PC-9 (cell line): ENCODE data around the gene TRAPPC3. TPM values are rescaled to one million over a fixed set of nuclear protein-coding genes. Genes with fewer than 3 reads are reported as not detected.

Experiments used
- BruUV-seq: library from RNA; stranded (reverse); fragments of 400-500 nt; replicated peaks from 2 replicates; lab custom pipeline; 2021; lab: Mats Ljungman, UMichigan
- CTCF ChIA-PET: fragments of 300-600 bp; sonication (Branson Sonifier 250); formaldehyde crosslinking; loops from one replicate; lab custom pipeline; 2022; ENCODE audit warnings: antibody characterized with exemption; lab: Charles Lee
- POLR2A ChIA-PET: fragments of 300-600 bp; sonication (Branson Sonifier 250); formaldehyde crosslinking; loops from one replicate; lab custom pipeline; 2022; ENCODE audit warnings: antibody characterized with exemption; ENCODE audit not compliant: unreplicated experiment; lab: Charles Lee
- DNase-seq, 2 experiments: peaks; one replicate each; pipeline versions ENCODE4 v3.0.0 to v3.0.0-alpha.2; 2015 to 2022; ENCODE audit warnings: mixed read lengths in 1 of 2
- H2AFZ ChIP-seq: fragments of 200-600 bp; sonication (generic); 2 replicates; pipeline ENCODE4 v1.8.1; 2017; ENCODE audit warnings: antibody characterized with exemption
- H3F3A ChIP-seq: fragments of 200-600 bp; sonication (generic); 2 replicates; pipeline ENCODE4 v1.8.1; 2017; ENCODE audit warnings: antibody characterized with exemption, mild to moderate bottlenecking, low read depth; ENCODE audit not compliant: insufficient read depth
- H3K27ac ChIP-seq: fragments of 200-600 bp; sonication (generic); 2 replicates; pipeline ENCODE4 v1.6.1; 2016; ENCODE audit warnings: mixed run types
- H3K27me3 ChIP-seq: fragments of 200-600 bp; sonication (generic); 2 replicates; pipeline ENCODE4 v1.6.1; 2016; ENCODE audit warnings: low read depth, mixed run types; ENCODE audit not compliant: insufficient read depth
- H3K36me3 ChIP-seq: fragments of 200-600 bp; sonication (generic); 2 replicates; pipeline ENCODE4 v1.6.1; 2016; ENCODE audit warnings: low read depth, mixed run types
- H3K4me1 ChIP-seq: fragments of 200-600 bp; sonication (generic); replicated peaks from 2 replicates; pipeline ENCODE4 v1.6.1; 2016; ENCODE audit warnings: mixed run types; ENCODE audit not compliant: insufficient read depth
- H3K4me2 ChIP-seq: fragments of 200-600 bp; sonication (generic); 2 replicates; pipeline ENCODE4 v1.6.1; 2017; ENCODE audit warnings: mixed run types
- H3K4me3 ChIP-seq: fragments of 200-600 bp; sonication (generic); 2 replicates; pipeline ENCODE4 v1.6.1; 2016; ENCODE audit warnings: mixed run types
- H3K79me2 ChIP-seq: fragments of 200-600 bp; sonication (generic); 2 replicates; pipeline ENCODE4 v1.6.1; 2017; ENCODE audit warnings: low read depth, mixed run types
- H3K9me2 ChIP-seq: fragments of 200-600 bp; sonication (generic); 2 replicates; pipeline ENCODE4 v1.8.1; 2017; ENCODE audit warnings: mild to moderate bottlenecking; ENCODE audit not compliant: insufficient read depth
- H3K9me3 ChIP-seq: fragments of 200-600 bp; sonication (generic); 2 replicates; pipeline ENCODE4 v1.8.1; 2016; ENCODE audit warnings: low read depth; ENCODE audit not compliant: insufficient read depth
- H4K20me1 ChIP-seq: fragments of 200-600 bp; sonication (generic); 2 replicates; pipeline ENCODE4 v1.8.1; 2017; ENCODE audit not compliant: insufficient read depth
- CTCF ChIP-seq: fragments of 200-600 bp; sonication (generic); conservative IDR thresholded peaks from 2 replicates; pipeline ENCODE4 v1.6.1; 2017; ENCODE audit warnings: mixed run types, antibody characterized with exemption, mild to moderate bottlenecking, moderate library complexity
- EZH2 ChIP-seq: fragments of 200-600 bp; sonication (generic); IDR thresholded peaks from 2 replicates; pipeline ENCODE4 v1.8.0; 2017; ENCODE audit warnings: antibody characterized with exemption, low read depth
- intact Hi-C: fragments of 100-400 bp; cut with micrococcal nuclease; formaldehyde crosslinking; loops from one replicate; pipeline ENCODE4 v1.10.0; 2022; ENCODE audit not compliant: unreplicated experiment
- total RNA-seq: library from RNA; stranded (reverse); gene quantifications from 2 replicates; pipeline ENCODE4 v1.2.3, GENCODE V29; 2021

TRAPPC3 gene
- total RNA-seq, 1 experiment from 2014 or later, result 116 TPM

GRCh38 chr1:36095760-36096405 lies 53.4 kb downstream of the TRAPPC3 start:
- Histone ChIP-seq H2AFZ (no peak overlapping the region), H3K79me2 (peaks cover 6% of the 10 kb centered on the region), H3K4me2 (no peak overlapping the region), H3K27me3 (no peaks in the 10 kb centered on the region), H3K36me3 (peaks cover 26% of the 10 kb centered on the region), H3K4me3 (no peak overlapping the region), H3F3A (peaks cover 25% of the 10 kb centered on the region; the same call in 1 of the 2 replicates), H3K27ac (no peak overlapping the region), H4K20me1 (peaks cover 14% of the 10 kb centered on the region), H3K9me2 (no peaks in the 10 kb centered on the region), H3K9me3 (no peaks in the 10 kb centered on the region), H3K4me1 (peaks cover 4% of the 10 kb centered on the region; the same call in 1 of the 2 replicates)
- CTCF ChIA-PET, result interaction anchor here (0.7 kb wide), 1 partner anchor 39 kb away, joined by 3 read pairs; no protein-coding TSS in a partner anchor
- intact Hi-C loops, result no loop called here
- no peak for DNase-seq
- TF ChIP-seq EZH2 (no peak), CTCF (no peak)
- no TSS peak for BruUV-seq
- POLR2A ChIA-PET, result interaction anchor here (0.6 kb wide), 1 partner anchor 391 kb away, joined by 3 read pairs; no protein-coding TSS in a partner anchor

GRCh38 chr1:36094621-36095061 lies 54.6 kb downstream of the TRAPPC3 start:
- no peaks in the 10 kb centered on the region for H3K9me3 ChIP-seq
- peaks cover 26% of the 10 kb centered on the region for H3K36me3 ChIP-seq
- peaks cover 16% of the 10 kb centered on the region for H4K20me1 ChIP-seq
- H3K4me1 ChIP-seq, result peaks cover 6% of the 10 kb centered on the region
- no peak overlapping the region for H3K4me3 ChIP-seq
- no peaks in the 10 kb centered on the region for H3K27me3 ChIP-seq
- no peak for DNase-seq
- no peaks in the 10 kb centered on the region for H3K9me2 ChIP-seq
- ChIA-PET POLR2A (interaction anchor here (0.5 kb wide), 1 partner anchor 355 kb away, joined by 3 read pairs; no protein-coding TSS in a partner anchor), CTCF (no interaction called here)
- TF ChIP-seq CTCF (no peak), EZH2 (no peak)
- no TSS peak for BruUV-seq
- H3F3A ChIP-seq, result peaks cover 20% of the 10 kb centered on the region; the same call in 1 of the 2 replicates
- intact Hi-C loops, result no loop called here
- no peak overlapping the region for H3K27ac ChIP-seq
- no peak overlapping the region for H2AFZ ChIP-seq
- no peak overlapping the region for H3K4me2 ChIP-seq
- peaks cover 19% of the 10 kb centered on the region for H3K79me2 ChIP-seq

GRCh38 chr1:36093929-36094328 lies 55.4 kb downstream of the TRAPPC3 start:
- H3K36me3 ChIP-seq, result peaks cover 26% of the 10 kb centered on the region
- CTCF ChIA-PET, result no interaction called here
- peaks cover 26% of the 10 kb centered on the region for H3K79me2 ChIP-seq
- no TSS peak for BruUV-seq
- no peaks in the 10 kb centered on the region for H3K27me3 ChIP-seq
- H3K27ac ChIP-seq, result no peak overlapping the region
- peaks cover 20% of the 10 kb centered on the region; the same call in 1 of the 2 replicates for H3F3A ChIP-seq
- no peak overlapping the region for H2AFZ ChIP-seq
- DNase-seq, result no peak
- POLR2A ChIA-PET, result no interaction called here
- TF ChIP-seq CTCF, result no peak
- TF ChIP-seq EZH2, result no peak
- H3K9me2 ChIP-seq, result no peaks in the 10 kb centered on the region
- H3K4me3 ChIP-seq, result no peak overlapping the region
- intact Hi-C loops, result no loop called here
- peaks cover 16% of the 10 kb centered on the region for H4K20me1 ChIP-seq
- peaks cover 6% of the 10 kb centered on the region for H3K4me1 ChIP-seq
- no peaks in the 10 kb centered on the region for H3K9me3 ChIP-seq
- H3K4me2 ChIP-seq, result no peak overlapping the region
